GM12874 (cell line): ENCODE measurements around the gene FOXO1.

Experiments used
- TF ChIP-seq, protein P1 (sequence below): IDR thresholded peaks from 2 replicates; pipeline ENCODE4 v1.5.1; 2011; ENCODE audit warnings: low read depth, mild to moderate bottlenecking, control low read depth, low read length, moderate library complexity; ENCODE audit not compliant: insufficient read depth

FOXO1 gene

DNA sequence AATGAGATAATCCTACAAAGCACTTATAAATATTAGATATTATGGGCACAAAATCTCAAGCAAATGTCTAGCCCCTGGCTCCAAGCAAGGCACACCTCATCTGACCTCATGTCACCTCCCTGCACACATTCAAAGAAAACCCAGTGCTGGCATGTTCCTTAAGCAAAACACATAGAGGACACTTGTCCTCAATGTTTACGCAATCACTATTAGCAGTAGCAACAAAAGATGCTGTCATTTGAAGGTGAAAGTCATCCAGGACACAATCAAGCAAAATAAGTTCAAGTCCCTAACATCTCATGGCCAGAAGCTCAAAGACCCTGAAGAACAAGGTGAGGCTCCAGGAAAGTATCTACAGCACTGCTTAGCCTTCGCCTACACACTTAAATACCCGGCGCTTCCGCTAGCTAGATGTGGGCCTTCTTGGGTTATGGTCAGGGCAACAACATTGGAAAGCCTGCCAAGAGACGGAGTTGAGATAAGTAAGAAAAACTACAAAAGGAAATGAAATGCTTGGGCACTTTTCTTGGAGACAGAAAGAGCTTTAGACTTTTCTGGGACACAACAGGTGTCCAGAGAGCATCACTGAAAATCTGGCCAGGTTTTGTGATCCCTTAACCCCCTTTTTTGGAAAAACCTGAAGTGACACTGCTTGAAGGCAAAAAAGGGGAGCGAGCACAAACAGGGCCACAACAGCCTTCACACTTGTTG lies 85.7 kb downstream of the FOXO1 start:
- TF ChIP-seq, protein P1, sequence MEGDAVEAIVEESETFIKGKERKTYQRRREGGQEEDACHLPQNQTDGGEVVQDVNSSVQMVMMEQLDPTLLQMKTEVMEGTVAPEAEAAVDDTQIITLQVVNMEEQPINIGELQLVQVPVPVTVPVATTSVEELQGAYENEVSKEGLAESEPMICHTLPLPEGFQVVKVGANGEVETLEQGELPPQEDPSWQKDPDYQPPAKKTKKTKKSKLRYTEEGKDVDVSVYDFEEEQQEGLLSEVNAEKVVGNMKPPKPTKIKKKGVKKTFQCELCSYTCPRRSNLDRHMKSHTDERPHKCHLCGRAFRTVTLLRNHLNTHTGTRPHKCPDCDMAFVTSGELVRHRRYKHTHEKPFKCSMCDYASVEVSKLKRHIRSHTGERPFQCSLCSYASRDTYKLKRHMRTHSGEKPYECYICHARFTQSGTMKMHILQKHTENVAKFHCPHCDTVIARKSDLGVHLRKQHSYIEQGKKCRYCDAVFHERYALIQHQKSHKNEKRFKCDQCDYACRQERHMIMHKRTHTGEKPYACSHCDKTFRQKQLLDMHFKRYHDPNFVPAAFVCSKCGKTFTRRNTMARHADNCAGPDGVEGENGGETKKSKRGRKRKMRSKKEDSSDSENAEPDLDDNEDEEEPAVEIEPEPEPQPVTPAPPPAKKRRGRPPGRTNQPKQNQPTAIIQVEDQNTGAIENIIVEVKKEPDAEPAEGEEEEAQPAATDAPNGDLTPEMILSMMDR: no peak

DNA sequence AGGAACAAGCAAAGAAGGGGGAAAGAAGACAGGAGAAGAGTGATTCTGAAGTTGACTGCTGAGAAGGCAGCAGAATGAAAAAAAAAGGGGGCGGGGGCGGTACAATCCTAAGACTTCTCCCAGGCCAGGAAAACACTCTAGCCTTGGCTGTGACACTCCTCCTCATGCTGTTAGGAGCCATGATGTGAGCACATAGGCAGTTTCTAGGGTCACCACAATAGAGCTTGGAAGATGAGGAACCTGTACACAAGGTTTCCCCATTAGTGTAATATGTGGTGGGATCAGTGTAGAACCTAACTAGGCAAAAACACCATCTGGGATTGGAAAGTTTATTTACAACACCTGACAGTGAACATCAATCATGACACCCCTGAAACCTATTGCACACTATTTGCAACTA lies 86.9 kb downstream of the FOXO1 start:
- TF ChIP-seq, protein P1: no peak

DNA sequence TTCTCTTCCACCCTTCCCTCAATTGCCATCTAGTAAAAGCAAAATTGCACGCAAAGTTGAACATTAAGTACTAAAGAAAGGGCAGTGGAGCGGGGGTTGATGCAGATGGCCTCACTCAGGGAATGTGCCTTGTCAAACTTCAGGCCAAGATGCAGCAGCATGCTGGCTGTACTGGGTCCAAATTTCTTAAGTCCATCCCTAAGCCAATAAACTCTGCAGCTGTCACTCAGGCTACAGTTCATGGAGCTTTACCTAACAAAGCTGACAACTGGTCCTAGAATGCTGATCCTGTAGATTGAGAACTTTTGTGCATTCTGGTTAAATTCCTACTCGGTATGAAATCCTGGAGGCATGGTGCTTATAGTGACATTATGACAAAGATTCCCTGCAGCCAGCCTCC lies 88.4 kb downstream of the FOXO1 start:
- TF ChIP-seq, protein P1: no peak

DNA sequence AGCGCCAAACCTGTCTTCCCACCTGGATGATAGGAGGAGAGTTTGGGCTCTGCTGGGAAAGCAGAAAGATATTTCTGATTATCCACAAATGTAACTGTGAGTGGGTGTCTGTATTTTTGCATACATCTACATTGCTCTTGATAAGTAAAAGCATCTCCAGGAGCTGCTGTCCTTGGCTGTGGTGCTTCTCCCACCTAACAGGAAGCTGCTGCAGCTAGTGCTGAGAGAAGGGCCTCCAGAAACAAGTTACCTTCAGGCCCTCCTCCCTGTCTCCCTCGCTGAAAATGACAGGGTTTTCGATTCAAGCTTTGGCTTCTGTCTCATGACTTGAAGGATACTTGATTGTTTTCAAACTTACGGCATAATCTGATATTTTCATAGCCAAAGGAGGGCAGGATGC lies 90.1 kb downstream of the FOXO1 start:
- TF ChIP-seq, protein P1: no peak

DNA sequence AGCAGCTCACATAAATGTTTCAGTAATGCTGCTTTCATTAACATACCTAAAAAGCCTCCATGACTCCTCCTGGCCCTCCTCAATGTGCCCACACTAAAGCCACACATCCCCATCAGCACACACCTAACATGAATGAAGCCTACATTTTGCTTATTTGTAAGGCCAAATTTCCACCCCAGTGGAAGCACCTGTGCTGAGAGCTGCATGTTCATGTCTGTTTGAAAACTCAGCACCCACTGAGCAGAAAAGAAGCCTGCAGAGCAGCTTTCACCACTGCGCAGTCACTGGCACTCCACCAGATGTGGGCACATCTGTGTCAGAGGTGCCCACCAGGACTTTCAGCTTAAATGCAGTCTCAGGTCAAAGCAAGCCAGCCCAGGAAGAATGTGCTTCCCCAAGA lies 93.5 kb downstream of the FOXO1 start:
- TF ChIP-seq, protein P1: no peak

DNA sequence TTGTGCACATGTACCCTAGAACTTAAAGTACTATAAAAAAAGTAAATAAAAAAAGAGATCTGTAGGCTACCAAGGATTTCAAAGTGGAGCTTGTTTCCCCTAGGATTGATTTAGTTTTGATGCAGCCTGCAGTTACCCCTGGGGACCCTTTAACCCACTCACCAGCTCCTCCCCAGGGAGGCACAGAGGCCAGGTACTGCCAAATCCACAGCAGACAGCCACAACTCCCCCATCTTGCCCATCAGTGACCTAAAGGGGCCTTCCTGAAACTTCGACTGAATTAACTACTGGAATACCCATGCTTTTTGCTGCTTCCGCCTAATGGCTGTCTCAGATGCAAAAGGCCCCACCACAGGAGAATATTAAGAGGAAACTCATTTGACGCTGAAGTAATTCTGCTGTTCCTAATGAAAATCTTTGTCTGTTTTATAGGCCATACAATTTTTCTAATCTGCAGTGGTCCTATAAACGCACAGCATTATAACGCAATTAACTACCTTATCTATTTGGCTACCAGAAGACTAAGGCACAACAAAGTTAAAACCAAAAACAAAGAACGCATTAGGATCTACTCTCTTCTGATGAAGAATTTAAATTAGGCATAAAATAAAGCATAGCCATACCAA lies 95.0 kb downstream of the FOXO1 start:
- TF ChIP-seq, protein P1: no peak

DNA sequence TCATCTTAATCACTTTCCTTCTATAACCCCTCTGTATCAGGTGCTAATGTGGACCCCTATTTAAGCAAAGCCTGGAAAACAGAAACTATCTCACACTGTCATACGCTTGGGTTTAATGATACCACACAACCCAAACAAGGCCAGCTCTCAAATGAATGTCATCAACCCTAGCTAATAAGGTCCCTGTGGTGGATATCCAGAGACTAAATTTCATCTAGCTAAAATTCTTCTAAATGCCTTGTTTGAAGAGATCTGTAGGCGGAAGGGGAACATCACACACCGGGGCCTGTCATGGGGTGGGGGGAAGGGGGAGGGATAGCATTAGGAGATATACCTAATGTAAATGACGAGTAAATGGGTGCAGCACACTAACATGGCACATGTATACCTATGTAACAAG lies 95.5 kb downstream of the FOXO1 start:
- TF ChIP-seq, protein P1: no peak
